A673 (cell line): ENCODE data around the gene SATB2. TPM values are rescaled to one million over a fixed set of nuclear protein-coding genes. Genes with fewer than 3 reads are reported as not detected.

ENCODE experiments used
- BruUV-seq: library from RNA; stranded (reverse); fragments of 400-500 nt; replicated peaks from 2 replicates; lab custom pipeline; 2021; lab: Mats Ljungman, UMichigan
- CTCF ChIA-PET: fragments of 300-600 bp; sonication (Branson Sonifier 250); formaldehyde crosslinking; loops from one replicate; lab custom pipeline; 2022; ENCODE audit warnings: antibody characterized with exemption; lab: Charles Lee
- POLR2A ChIA-PET: fragments of 300-600 bp; sonication (Branson Sonifier 250); formaldehyde crosslinking; loops from one replicate; lab custom pipeline; 2022; ENCODE audit warnings: antibody characterized with exemption; ENCODE audit not compliant: low non-redundant PET; lab: Charles Lee
- DNase-seq: peaks from one replicate; pipeline ENCODE4 v3.0.0-alpha.2; 2015; ENCODE audit warnings: low spot score
- H3K27ac ChIP-seq: fragments of 200-600 bp; sonication (generic); 2 replicates; pipeline ENCODE4 v1.5.1; 2016; ENCODE audit warnings: mixed run types, low read depth, mild to moderate bottlenecking, mixed read lengths, antibody characterized with exemption, low read length; ENCODE audit not compliant: poor library complexity, severe bottlenecking
- H3K27me3 ChIP-seq: fragments of 200-600 bp; sonication (generic); replicated peaks from 2 replicates; pipeline ENCODE4 v1.6.1; 2017; ENCODE audit warnings: mixed run types, low read depth, mild to moderate bottlenecking, mixed read lengths, antibody characterized with exemption, low read length; ENCODE audit not compliant: insufficient read depth, poor library complexity
- H3K36me3 ChIP-seq: fragments of 200-600 bp; sonication (generic); 2 replicates; pipeline ENCODE4 v1.6.1; 2016; ENCODE audit warnings: mixed run types, mild to moderate bottlenecking, mixed read lengths, antibody characterized with exemption, low read length; ENCODE audit not compliant: insufficient read depth, poor library complexity, severe bottlenecking
- H3K4me1 ChIP-seq: fragments of 200-600 bp; sonication (generic); 2 replicates; pipeline ENCODE4 v1.6.1; 2017; ENCODE audit warnings: mixed run types, mild to moderate bottlenecking, mixed read lengths, antibody characterized with exemption, low read length; ENCODE audit not compliant: insufficient read depth, poor library complexity, severe bottlenecking
- H3K4me3 ChIP-seq: fragments of 200-600 bp; sonication (generic); 2 replicates; pipeline ENCODE4 v1.5.1; 2016; ENCODE audit warnings: low read depth, mixed run types, mild to moderate bottlenecking, mixed read lengths, low read length; ENCODE audit not compliant: poor library complexity, severe bottlenecking
- H3K9me3 ChIP-seq: fragments of 200-600 bp; sonication (generic); 2 replicates; pipeline ENCODE4 v1.6.1; 2016; ENCODE audit warnings: mixed run types, low read depth, mild to moderate bottlenecking, mixed read lengths, antibody characterized with exemption, low read length; ENCODE audit not compliant: poor library complexity, severe bottlenecking
- CTCF ChIP-seq: fragments of 300-800, 200-600 bp; sonication (generic); conservative IDR thresholded peaks from 2 replicates; pipeline ENCODE4 v1.5.1; 2017; ENCODE audit warnings: low read depth, mild to moderate bottlenecking, antibody characterized with exemption, low read length, moderate library complexity, mixed read lengths
- EZH2 ChIP-seq: fragments of 200-600 bp; sonication (generic); IDR thresholded peaks from 2 replicates; pipeline ENCODE4 v1.6.1; 2017; ENCODE audit warnings: borderline replicate concordance, low read depth, mild to moderate bottlenecking, mixed read lengths, antibody characterized with exemption, low read length; ENCODE audit not compliant: poor library complexity, severe bottlenecking
- intact Hi-C: fragments of 100-400 bp; cut with micrococcal nuclease; formaldehyde crosslinking; loops from one replicate; pipeline ENCODE4 v1.10.0; 2022; ENCODE audit not compliant: unreplicated experiment
- total RNA-seq: library from RNA; stranded (reverse); gene quantifications from 2 replicates; pipeline ENCODE4 v1.2.3, GENCODE V29; 2021

The SATB2 gene
- total RNA-seq, 1 experiment from 2014 or later = 23.2 TPM

GRCh38 chr2:199342334-199342733 lies 115.4 kb downstream of the SATB2 start:
- no peak overlapping the region for H3K27ac ChIP-seq
- CTCF ChIA-PET = no interaction called here
- no peaks in the 10 kb centered on the region for H3K36me3 ChIP-seq
- no peak overlapping the region for H3K4me3 ChIP-seq
- intact Hi-C loops = no loop called here
- no TSS peak for BruUV-seq
- no peaks in the 10 kb centered on the region for H3K4me1 ChIP-seq
- TF ChIP-seq EZH2 = no peak
- TF ChIP-seq CTCF = no peak
- no peak for DNase-seq
- H3K9me3 ChIP-seq = no peaks in the 10 kb centered on the region
- no peaks in the 10 kb centered on the region for H3K27me3 ChIP-seq
- POLR2A ChIA-PET = no interaction called here

- POLR2A ChIA-PET = no interaction called here
- no TSS peak for BruUV-seq
- intact Hi-C loops = no loop called here
These were observed 116.6 kb downstream of the SATB2 start for GRCh38 chr2:199341123-199341522.

GRCh38 chr2:199339891-199340605 lies 117.7 kb downstream of the SATB2 start:
- Histone ChIP-seq H3K4me1 (no peaks in the 10 kb centered on the region), H3K27ac (no peak overlapping the region), H3K27me3 (no peaks in the 10 kb centered on the region), H3K4me3 (no peak overlapping the region), H3K36me3 (no peaks in the 10 kb centered on the region), H3K9me3 (no peaks in the 10 kb centered on the region)
- ChIA-PET CTCF (no interaction called here), POLR2A (no interaction called here)
- DNase-seq = no peak
- BruUV-seq = no TSS peak
- intact Hi-C loops = no loop called here
- TF ChIP-seq CTCF = no peak
- TF ChIP-seq EZH2 = no peak

More at GRCh38 chr2:199341123-199341522, 116.6 kb downstream of the SATB2 start:
- Histone ChIP-seq H3K27ac (no peak overlapping the region), H3K4me1 (no peaks in the 10 kb centered on the region), H3K27me3 (no peaks in the 10 kb centered on the region), H3K9me3 (no peaks in the 10 kb centered on the region), H3K4me3 (no peak overlapping the region), H3K36me3 (no peaks in the 10 kb centered on the region)
- DNase-seq = no peak
- TF ChIP-seq EZH2 (no peak), CTCF (no peak)
- CTCF ChIA-PET = no interaction called here
